Ishikawa (cell line): ENCODE measurements around the gene ENTPD5.

Source experiments
- CREB1 ChIP-seq: IDR thresholded peaks from 2 replicates; pipeline ENCODE4 v1.6.1; 2012; ENCODE audit warnings: low read depth
- EGR1 ChIP-seq: IDR thresholded peaks from 2 replicates; pipeline ENCODE4 v1.6.1; 2012
- EP300 ChIP-seq: IDR thresholded peaks from 2 replicates; pipeline ENCODE4 v1.6.1; 2012; ENCODE audit warnings: borderline replicate concordance
- FOXM1 ChIP-seq: IDR thresholded peaks from 2 replicates; pipeline ENCODE4 v1.6.1; 2012; ENCODE audit warnings: low read depth, borderline replicate concordance
- NFIC ChIP-seq: IDR thresholded peaks from 2 replicates; pipeline ENCODE4 v1.6.1; 2012
- TAF1 ChIP-seq: IDR thresholded peaks from 2 replicates; pipeline ENCODE4 v1.6.1; 2012; ENCODE audit warnings: low read depth, mild to moderate bottlenecking
- TCF12 ChIP-seq: IDR thresholded peaks from 2 replicates; pipeline ENCODE4 v1.6.1; 2012; ENCODE audit warnings: low read depth
- TEAD4 ChIP-seq: IDR thresholded peaks from 2 replicates; pipeline ENCODE4 v1.6.1; 2012
- YY1 ChIP-seq: IDR thresholded peaks from 2 replicates; pipeline ENCODE4 v1.6.1; 2012; ENCODE audit warnings: low read depth
- TF ChIP-seq, protein P1 (sequence below): IDR thresholded peaks from 2 replicates; pipeline ENCODE4 v1.6.1; 2012; ENCODE audit warnings: low read depth, mild to moderate bottlenecking
- TF ChIP-seq, protein P2 (sequence below): IDR thresholded peaks from 2 replicates; pipeline ENCODE4 v1.6.1; 2012
- TF ChIP-seq, protein P3 (sequence below): IDR thresholded peaks from 2 replicates; pipeline ENCODE4 v1.6.1; 2012

DNA sequence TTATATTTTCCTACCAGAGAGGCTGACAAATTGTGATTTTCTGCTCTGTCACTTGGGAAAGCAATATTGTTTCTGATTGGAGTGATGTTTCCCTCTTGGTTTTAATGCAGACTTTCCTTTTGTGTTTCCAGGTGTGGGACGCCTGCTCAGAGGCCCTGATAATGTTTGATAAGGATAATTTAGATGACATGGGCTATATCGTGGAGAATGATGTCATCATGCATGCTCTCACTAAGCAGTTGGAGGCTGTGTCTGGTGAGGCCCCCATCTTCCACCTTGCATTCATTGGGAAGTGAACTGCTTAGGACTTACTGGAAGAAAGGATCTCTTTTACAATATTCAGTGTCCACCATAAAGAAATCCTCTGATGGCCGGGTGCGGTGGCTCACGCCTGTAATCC, 63.4 kb downstream of the ENTPD5 start:
- TF ChIP-seq TCF12 (no peak), EP300 (no peak), TEAD4 (no peak), NFIC (no peak), EGR1 (no peak), YY1 (no peak), FOXM1 (no peak), CREB1 (no peak), TAF1 (no peak)
- TF ChIP-seq, protein P1, sequence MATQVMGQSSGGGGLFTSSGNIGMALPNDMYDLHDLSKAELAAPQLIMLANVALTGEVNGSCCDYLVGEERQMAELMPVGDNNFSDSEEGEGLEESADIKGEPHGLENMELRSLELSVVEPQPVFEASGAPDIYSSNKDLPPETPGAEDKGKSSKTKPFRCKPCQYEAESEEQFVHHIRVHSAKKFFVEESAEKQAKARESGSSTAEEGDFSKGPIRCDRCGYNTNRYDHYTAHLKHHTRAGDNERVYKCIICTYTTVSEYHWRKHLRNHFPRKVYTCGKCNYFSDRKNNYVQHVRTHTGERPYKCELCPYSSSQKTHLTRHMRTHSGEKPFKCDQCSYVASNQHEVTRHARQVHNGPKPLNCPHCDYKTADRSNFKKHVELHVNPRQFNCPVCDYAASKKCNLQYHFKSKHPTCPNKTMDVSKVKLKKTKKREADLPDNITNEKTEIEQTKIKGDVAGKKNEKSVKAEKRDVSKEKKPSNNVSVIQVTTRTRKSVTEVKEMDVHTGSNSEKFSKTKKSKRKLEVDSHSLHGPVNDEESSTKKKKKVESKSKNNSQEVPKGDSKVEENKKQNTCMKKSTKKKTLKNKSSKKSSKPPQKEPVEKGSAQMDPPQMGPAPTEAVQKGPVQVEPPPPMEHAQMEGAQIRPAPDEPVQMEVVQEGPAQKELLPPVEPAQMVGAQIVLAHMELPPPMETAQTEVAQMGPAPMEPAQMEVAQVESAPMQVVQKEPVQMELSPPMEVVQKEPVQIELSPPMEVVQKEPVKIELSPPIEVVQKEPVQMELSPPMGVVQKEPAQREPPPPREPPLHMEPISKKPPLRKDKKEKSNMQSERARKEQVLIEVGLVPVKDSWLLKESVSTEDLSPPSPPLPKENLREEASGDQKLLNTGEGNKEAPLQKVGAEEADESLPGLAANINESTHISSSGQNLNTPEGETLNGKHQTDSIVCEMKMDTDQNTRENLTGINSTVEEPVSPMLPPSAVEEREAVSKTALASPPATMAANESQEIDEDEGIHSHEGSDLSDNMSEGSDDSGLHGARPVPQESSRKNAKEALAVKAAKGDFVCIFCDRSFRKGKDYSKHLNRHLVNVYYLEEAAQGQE = no peak
- TF ChIP-seq, protein P2, sequence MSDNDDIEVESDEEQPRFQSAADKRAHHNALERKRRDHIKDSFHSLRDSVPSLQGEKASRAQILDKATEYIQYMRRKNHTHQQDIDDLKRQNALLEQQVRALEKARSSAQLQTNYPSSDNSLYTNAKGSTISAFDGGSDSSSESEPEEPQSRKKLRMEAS = no peak
- TF ChIP-seq, protein P3, sequence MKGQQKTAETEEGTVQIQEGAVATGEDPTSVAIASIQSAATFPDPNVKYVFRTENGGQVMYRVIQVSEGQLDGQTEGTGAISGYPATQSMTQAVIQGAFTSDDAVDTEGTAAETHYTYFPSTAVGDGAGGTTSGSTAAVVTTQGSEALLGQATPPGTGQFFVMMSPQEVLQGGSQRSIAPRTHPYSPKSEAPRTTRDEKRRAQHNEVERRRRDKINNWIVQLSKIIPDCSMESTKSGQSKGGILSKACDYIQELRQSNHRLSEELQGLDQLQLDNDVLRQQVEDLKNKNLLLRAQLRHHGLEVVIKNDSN = no peak
